GM12878 (cell line): ENCODE data around the gene GOLIM4. TPM values are rescaled to one million over a fixed set of nuclear protein-coding genes. Genes with fewer than 3 reads are reported as not detected.
A peak's percentile ranks its signal among the peaks of the same experiment; 100 is the strongest.

Experiments
- ATAC-seq: fragments of 200-7000 bp; cut with Tn5 transposase; 3 replicates; pipeline ENCODE4 v1.9.1; 2020; ENCODE audit warnings: mild to moderate bottlenecking, moderate library complexity
- Bru-seq: library from RNA; stranded (reverse); fragments of 400-500 nt; gene quantifications from one replicate; lab custom pipeline; 2021; lab: Mats Ljungman, UMichigan
- BruChase-seq, 2 experiments: library from RNA; stranded (reverse); fragments of 400-500 nt; gene quantifications; one replicate each; lab custom pipeline; 2021; lab: Mats Ljungman, UMichigan
- BruUV-seq: library from RNA; stranded (reverse); fragments of 400-500 nt; replicated peaks from 2 replicates; lab custom pipeline; 2021; lab: Mats Ljungman, UMichigan
- CTCF ChIA-PET: fragments of 300-600 bp; sonication (Branson Sonifier 250); formaldehyde crosslinking; extraction: SDS; loops from one replicate; lab custom pipeline; 2021; ENCODE audit warnings: inconsistent platforms; lab: Yijun Ruan, JAX
- POLR2A ChIA-PET: fragments of 350-600 bp; formaldehyde crosslinking; extraction: SDS; loops from one replicate; lab custom pipeline; 2021; ENCODE audit warnings: inconsistent platforms; lab: Charles Lee
- RAD21 ChIA-PET: fragments of 300-600 bp; sonication (Branson Sonifier 250); formaldehyde crosslinking; loops from one replicate; lab custom pipeline; 2023; ENCODE audit warnings: antibody characterized with exemption; ENCODE audit not compliant: unreplicated experiment; lab: Charles Lee
- SMC1A ChIA-PET: fragments of 300-600 bp; sonication (Branson Sonifier 250); formaldehyde crosslinking; loops from one replicate; lab custom pipeline; 2023; ENCODE audit not compliant: unreplicated experiment, uncharacterized antibody; lab: Charles Lee
- DNase-seq: peaks from one replicate; pipeline ENCODE4 v3.0.0-alpha.2; 2011; ENCODE audit warnings: low read depth, low spot score
- FAIRE-seq: peaks from 3 replicates; lab custom pipeline; 2011; peaks lifted over from hg19 to GRCh38; lab: Jason Lieb, UNC
- H2AFZ ChIP-seq: 2 replicates; pipeline ENCODE4 v1.6.0; 2011; ENCODE audit warnings: low read depth, low read length, control low read depth; ENCODE audit not compliant: control insufficient read depth
- H3K27ac ChIP-seq: 2 replicates; pipeline ENCODE4 v1.5.1; 2011; ENCODE audit warnings: control low read depth; ENCODE audit not compliant: control insufficient read depth, insufficient read depth
- H3K27me3 ChIP-seq, 2 experiments: replicated peaks in 1 of 2; 2 replicates each; pipeline versions ENCODE4 v1.6.0 to v1.6.1; 2011; ENCODE audit warnings: low read length in 1 of 2; ENCODE audit not compliant: control insufficient read depth in 2 of 2, insufficient read depth in 2 of 2
- H3K36me3 ChIP-seq, 2 experiments: 2 replicates each; pipeline ENCODE4 v1.5.1; 2011; ENCODE audit warnings: low read length in 1 of 2; ENCODE audit not compliant: control insufficient read depth in 2 of 2, insufficient read depth in 2 of 2
- H3K4me1 ChIP-seq: 2 replicates; pipeline ENCODE4 v1.6.1; 2011; ENCODE audit warnings: mild to moderate bottlenecking, low read length, moderate library complexity, mixed read lengths; ENCODE audit not compliant: control insufficient read depth, insufficient read depth
- H3K4me2 ChIP-seq: 2 replicates; pipeline ENCODE4 v1.6.0; 2011; ENCODE audit warnings: control low read depth; ENCODE audit not compliant: control insufficient read depth, insufficient read depth
- H3K4me3 ChIP-seq: fragments of 200-600 bp; sonication (generic); 2 replicates; pipeline ENCODE4 v1.5.1; 2016
- H3K79me2 ChIP-seq: 2 replicates; pipeline ENCODE4 v1.6.0; 2011; ENCODE audit warnings: low read length; ENCODE audit not compliant: control insufficient read depth, insufficient read depth
- H3K9ac ChIP-seq: 2 replicates; pipeline ENCODE4 v1.8.0; 2011; ENCODE audit warnings: low read length, control low read depth, mixed read lengths; ENCODE audit not compliant: control insufficient read depth, insufficient read depth
- H3K9me3 ChIP-seq: replicated peaks from 3 replicates; pipeline ENCODE4 v1.5.1; 2011; ENCODE audit warnings: mild to moderate bottlenecking, low read length; ENCODE audit not compliant: control insufficient read depth, insufficient read depth
- H4K20me1 ChIP-seq: 2 replicates; pipeline ENCODE4 v1.6.0; 2011; ENCODE audit not compliant: control insufficient read depth, insufficient read depth
- ATF7 ChIP-seq: fragments of 450-650 bp; IDR thresholded peaks from 2 replicates; pipeline ENCODE4 v1.6.1; 2016; ENCODE audit warnings: low read depth, mild to moderate bottlenecking
- CTCF ChIP-seq, 3 experiments: IDR thresholded peaks in 2 of 3; conservative IDR thresholded peaks in 1 of 3; 2 replicates each; pipeline ENCODE4 v1.5.1; 2011; ENCODE audit warnings: low read depth in 3 of 3, low read length in 3 of 3, mild to moderate bottlenecking in 3 of 3, control low read depth in 2 of 3, moderate library complexity in 2 of 3, inconsistent platforms in 1 of 3, mixed read lengths in 1 of 3; ENCODE audit not compliant: control insufficient read depth in 2 of 3, insufficient read depth in 1 of 3; ENCODE audit errors: extremely low read depth in 1 of 3
- NR2C1 ChIP-seq: fragments of 450-650 bp; IDR thresholded peaks from 2 replicates; pipeline ENCODE4 v1.6.1; 2017; ENCODE audit warnings: antibody characterized with exemption, mild to moderate bottlenecking, moderate library complexity
- RBBP5 ChIP-seq: fragments of 200-600 bp; sonication (generic); conservative IDR thresholded peaks from 2 replicates; pipeline ENCODE4 v1.6.1; 2016
- SREBF1 ChIP-seq: IDR thresholded peaks from 2 replicates; pipeline ENCODE4 v1.6.1; 2012; ENCODE audit warnings: mild to moderate bottlenecking, low read length
- WGBS: methylation state at CpG from one replicate; pipeline ENCODE4 v1.1.6; 2016; ENCODE audit warnings: low lambda C conversion rate; ENCODE audit not compliant: insufficient replicate concordance, insufficient coverage; ENCODE audit errors: missing lambda C conversion rate; 5-methylcytosine and 5-hydroxymethylcytosine counted together
- in situ Hi-C: fragments of 300-500 bp; cut with MboI; formaldehyde crosslinking; loops from 9 replicates; pipeline ENCODE4 v1.14.3; 2018; ENCODE audit warnings: mixed read lengths
- intact Hi-C: fragments of 100-400 bp; cut with micrococcal nuclease; formaldehyde crosslinking; loops from one replicate; pipeline ENCODE4 v1.14.2; 2022; ENCODE audit not compliant: unreplicated experiment
- long read RNA-seq, 2 experiments: library from polyadenylated mRNA; unstranded; transcript quantifications; one replicate each; pipeline ENCODE4 v2.0.0, GENCODE V29; 2019 to 2020
- polyA minus RNA-seq, 3 experiments: library from RNA; depleted of rRNA, polyadenylated mRNA; stranded (reverse); fragments of >200 nt; gene quantifications; 2 replicates each; pipeline ENCODE4 v1.2.3, GENCODE V29; 2011
- polyA plus RNA-seq, 11 experiments: library from polyadenylated mRNA; depleted of rRNA in 4 of 11; unstranded in 6 of 11; stranded (reverse) in 5 of 11; fragments of >200 nt; fragmentation: Nextera tagmentation in 4 of 11; fragmentation: Illumina TruSeq in 1 of 11; extraction: Ambion mirVana in 4 of 11; extraction: Trizol in 1 of 11; gene quantifications; 1 replicate in 1 of 11; 2 replicates in 10 of 11; pipeline versions ENCODE4 v1.2.1 to v1.2.3, GENCODE V29; 2011 to 2016; ENCODE audit warnings: inconsistent platforms in 2 of 11, missing spikeins in 2 of 11, low read depth in 1 of 11
- total RNA-seq, 4 experiments: library from RNA; depleted of rRNA in 3 of 4; stranded (reverse); fragments of >200 nt in 3 of 4; fragmentation: Illumina TruSeq in 1 of 4; extraction: Trizol in 1 of 4; gene quantifications; 2 replicates each; pipeline versions ENCODE4 v1.2.1 to v1.2.3, GENCODE V29; 2013 to 2021
- TF ChIP-seq, protein P1 (sequence below): fragments of 450-650 bp; IDR thresholded peaks from 2 replicates; pipeline ENCODE4 v1.6.1; 2017; ENCODE audit warnings: low read depth, mild to moderate bottlenecking, moderate library complexity
- TF ChIP-seq, protein P2 (sequence below): fragments of 150-350 bp; IDR thresholded peaks from 2 replicates; pipeline ENCODE4 v1.6.1; 2016; ENCODE audit warnings: low read depth, low read length

The GOLIM4 gene, protein sequence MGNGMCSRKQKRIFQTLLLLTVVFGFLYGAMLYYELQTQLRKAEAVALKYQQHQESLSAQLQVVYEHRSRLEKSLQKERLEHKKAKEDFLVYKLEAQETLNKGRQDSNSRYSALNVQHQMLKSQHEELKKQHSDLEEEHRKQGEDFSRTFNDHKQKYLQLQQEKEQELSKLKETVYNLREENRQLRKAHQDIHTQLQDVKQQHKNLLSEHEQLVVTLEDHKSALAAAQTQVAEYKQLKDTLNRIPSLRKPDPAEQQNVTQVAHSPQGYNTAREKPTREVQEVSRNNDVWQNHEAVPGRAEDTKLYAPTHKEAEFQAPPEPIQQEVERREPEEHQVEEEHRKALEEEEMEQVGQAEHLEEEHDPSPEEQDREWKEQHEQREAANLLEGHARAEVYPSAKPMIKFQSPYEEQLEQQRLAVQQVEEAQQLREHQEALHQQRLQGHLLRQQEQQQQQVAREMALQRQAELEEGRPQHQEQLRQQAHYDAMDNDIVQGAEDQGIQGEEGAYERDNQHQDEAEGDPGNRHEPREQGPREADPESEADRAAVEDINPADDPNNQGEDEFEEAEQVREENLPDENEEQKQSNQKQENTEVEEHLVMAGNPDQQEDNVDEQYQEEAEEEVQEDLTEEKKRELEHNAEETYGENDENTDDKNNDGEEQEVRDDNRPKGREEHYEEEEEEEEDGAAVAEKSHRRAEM
- 42.8 and 52.3 TPM in 2 replicates for total RNA-seq (2013; cell fraction: nucleolus; rRNA removed)
- 19.4 and 22.0 TPM in 2 replicates for total RNA-seq (2014; rRNA removed)
- total RNA-seq (2014; rRNA removed; fragmentation: Illumina TruSeq; extraction: Trizol) = 25.2 and 26.2 TPM in 2 replicates
- 19.3 and 20.1 TPM in 2 replicates for total RNA-seq (2021)
- polyA plus RNA-seq (2011; ENCODE audit: low read depth) = 6.4 TPM
- polyA plus RNA-seq (2011; rRNA removed) = 11.7 and 12.9 TPM in 2 replicates
- polyA plus RNA-seq (2011; cell fraction: cytosol; rRNA removed) = 9.0 and 12.2 TPM in 2 replicates
- polyA plus RNA-seq (2011; cell fraction: nucleus; rRNA removed) = 12.0 and 16.4 TPM in 2 replicates
- 9.6 and 12.5 TPM in 2 replicates for polyA plus RNA-seq (2012)
- 24.2 and 24.6 TPM in 2 replicates for polyA plus RNA-seq (2014; fragmentation: Illumina TruSeq; extraction: Trizol)
- 10 to 100 TPM; 11.1 to 14.6 TPM for polyA plus RNA-seq (2014; fragmentation: Nextera tagmentation; extraction: Ambion mirVana)
- polyA plus RNA-seq (2014; rRNA removed) = 14.4 TPM in 2 replicates
- polyA plus RNA-seq (2016; fragmentation: Nextera tagmentation; extraction: Ambion mirVana) = 10 to 100 TPM; 26.6 to 32.4 TPM
- polyA minus RNA-seq (2011; rRNA and poly(A)+ RNA removed) = 15.4 and 25.7 TPM in 2 replicates
- 10.0 and 15.3 TPM in 2 replicates for polyA minus RNA-seq (2011; cell fraction: cytosol; rRNA and poly(A)+ RNA removed)
- polyA minus RNA-seq (2011; cell fraction: nucleus; rRNA and poly(A)+ RNA removed) = 12.0 and 26.5 TPM in 2 replicates
- Bru-seq, nascent RNA = percentile 73 among the genes with signal in this experiment
- BruChase-seq, experiment 1, labeled RNA remaining after a 6-hour chase = percentile 75 among the genes with signal in this experiment
- percentile 79 among the genes with signal in this experiment for BruChase-seq, experiment 2, labeled RNA remaining after a 2-hour chase
- long read RNA-seq, experiment 1, partial matches to known transcripts = 3 of 21 reads
- long read RNA-seq, experiment 1, other reads (novel, unspliced or antisense) = 17 of 21 reads
- long read RNA-seq, experiment 2, partial matches to known transcripts = 30 of 36 reads
- long read RNA-seq, experiment 2, other reads (novel, unspliced or antisense) = 5 of 36 reads

DNA sequence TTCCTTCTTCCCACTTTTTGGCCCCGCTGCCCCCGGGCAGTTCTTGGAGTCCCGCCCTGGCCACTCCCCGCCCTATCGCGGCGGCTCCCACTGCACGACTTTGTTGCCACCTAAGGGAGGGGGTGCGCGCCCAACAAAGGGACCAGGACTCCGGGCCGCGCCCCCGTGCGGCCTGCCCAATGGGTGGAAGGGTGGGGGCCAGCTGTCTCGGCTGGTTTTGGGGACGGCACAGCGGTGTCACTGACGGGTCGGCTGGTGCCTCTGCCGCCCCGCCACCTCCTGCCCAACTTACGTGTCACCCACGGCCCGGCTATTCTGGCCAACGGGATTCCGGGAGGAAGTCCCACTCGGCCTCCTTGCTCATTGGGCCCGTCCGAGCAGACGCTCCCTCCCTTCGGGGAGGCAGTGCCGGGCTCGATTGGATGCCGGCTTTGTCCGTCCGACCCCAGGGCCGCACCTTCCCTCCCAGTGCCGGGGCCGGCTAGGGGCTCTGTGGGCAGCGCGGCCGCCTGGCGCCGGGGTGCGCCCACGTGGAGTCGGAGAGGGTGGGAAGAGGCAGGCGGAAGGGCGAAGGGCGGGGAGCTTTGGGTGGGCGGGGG is at the start of gene GOLIM4:
Gene GOLIM4, minus strand, starts transcription at position 314 of the 599 bp plus-strand sequence. CDS start 639 bp downstream, outside the sequence.
- Histone ChIP-seq H2AFZ (peak within 1 kb of the TSS; percentile 97), H3K4me1 (no peaks in the 10 kb centered on the region), H3K79me2 (peaks cover 42% of the 10 kb centered on the region), H3K9ac (peak within 1 kb of the TSS; percentile 68), H3K36me3 (no peaks in the 10 kb centered on the region), H3K27me3 (no peaks in the 10 kb centered on the region), H3K4me2 (peak within 1 kb of the TSS; percentile 95), H3K4me3 (peak within 1 kb of the TSS; percentile 76), H3K9me3 (no peaks in the 10 kb centered on the region), H4K20me1 (no peaks in the 10 kb centered on the region), H3K27ac (peak within 1 kb of the TSS; percentile 81)
- BruUV-seq = no TSS peak
- ChIA-PET CTCF (interaction anchor here (0.5 to 2.9 kb wide), 8 partner anchors 9 to 1025 kb away, joined by 3 to 17 read pairs (median 6); no protein-coding TSS in a partner anchor), RAD21 (interaction anchor here (0.6 to 3.2 kb wide), 5 partner anchors 30 to 366 kb away, joined by 3 to 26 read pairs (median 4); no protein-coding TSS in a partner anchor), POLR2A (interaction anchor here (0.6 to 2.4 kb wide), 2 partner anchors 35 to 44 kb away, joined by 3 to 8 read pairs; no protein-coding TSS in a partner anchor), SMC1A (interaction anchor here (1.0 to 2.9 kb wide), 8 partner anchors 9 to 74 kb away, joined by 3 to 30 read pairs (median 6); no protein-coding TSS in a partner anchor)
- WGBS = under 1% methylated on average over 33 of the region's 52 CpGs
- in situ Hi-C loops = no loop called here
- peak; percentile 77 for FAIRE-seq
- DNase-seq = peak; percentile 90
- peak; percentile 90 for ATAC-seq
- intact Hi-C loops = loop anchor here (1.0 to 10.0 kb wide), 6 partner anchors 10 to 361 kb away; partner anchors contain the start of genes PDCD10 and SERPINI1
- TF ChIP-seq RBBP5 (no peak; the same call in 1 of the 2 replicates), NR2C1 (no peak), ATF7 (no peak), CTCF (IDR thresholded peaks at IDR 0.05 in 2 of 3, conservative IDR thresholded peaks at IDR 0.05 in 1 of 3; ENCODE audit: control insufficient read depth in 2 of 3, extremely low read depth in 1 of 3, insufficient read depth in 1 of 3, low read depth in 3 of 3, low read length in 3 of 3) (0 out of 6 replicates have a peak, but pooled peaks of 2 of the 3 experiments have one; percentile 1 to 7), SREBF1 (no peak)
- TF ChIP-seq, protein P1, sequence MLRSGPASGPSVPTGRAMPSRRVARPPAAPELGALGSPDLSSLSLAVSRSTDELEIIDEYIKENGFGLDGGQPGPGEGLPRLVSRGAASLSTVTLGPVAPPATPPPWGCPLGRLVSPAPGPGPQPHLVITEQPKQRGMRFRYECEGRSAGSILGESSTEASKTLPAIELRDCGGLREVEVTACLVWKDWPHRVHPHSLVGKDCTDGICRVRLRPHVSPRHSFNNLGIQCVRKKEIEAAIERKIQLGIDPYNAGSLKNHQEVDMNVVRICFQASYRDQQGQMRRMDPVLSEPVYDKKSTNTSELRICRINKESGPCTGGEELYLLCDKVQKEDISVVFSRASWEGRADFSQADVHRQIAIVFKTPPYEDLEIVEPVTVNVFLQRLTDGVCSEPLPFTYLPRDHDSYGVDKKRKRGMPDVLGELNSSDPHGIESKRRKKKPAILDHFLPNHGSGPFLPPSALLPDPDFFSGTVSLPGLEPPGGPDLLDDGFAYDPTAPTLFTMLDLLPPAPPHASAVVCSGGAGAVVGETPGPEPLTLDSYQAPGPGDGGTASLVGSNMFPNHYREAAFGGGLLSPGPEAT = no peak
- TF ChIP-seq, protein P2, sequence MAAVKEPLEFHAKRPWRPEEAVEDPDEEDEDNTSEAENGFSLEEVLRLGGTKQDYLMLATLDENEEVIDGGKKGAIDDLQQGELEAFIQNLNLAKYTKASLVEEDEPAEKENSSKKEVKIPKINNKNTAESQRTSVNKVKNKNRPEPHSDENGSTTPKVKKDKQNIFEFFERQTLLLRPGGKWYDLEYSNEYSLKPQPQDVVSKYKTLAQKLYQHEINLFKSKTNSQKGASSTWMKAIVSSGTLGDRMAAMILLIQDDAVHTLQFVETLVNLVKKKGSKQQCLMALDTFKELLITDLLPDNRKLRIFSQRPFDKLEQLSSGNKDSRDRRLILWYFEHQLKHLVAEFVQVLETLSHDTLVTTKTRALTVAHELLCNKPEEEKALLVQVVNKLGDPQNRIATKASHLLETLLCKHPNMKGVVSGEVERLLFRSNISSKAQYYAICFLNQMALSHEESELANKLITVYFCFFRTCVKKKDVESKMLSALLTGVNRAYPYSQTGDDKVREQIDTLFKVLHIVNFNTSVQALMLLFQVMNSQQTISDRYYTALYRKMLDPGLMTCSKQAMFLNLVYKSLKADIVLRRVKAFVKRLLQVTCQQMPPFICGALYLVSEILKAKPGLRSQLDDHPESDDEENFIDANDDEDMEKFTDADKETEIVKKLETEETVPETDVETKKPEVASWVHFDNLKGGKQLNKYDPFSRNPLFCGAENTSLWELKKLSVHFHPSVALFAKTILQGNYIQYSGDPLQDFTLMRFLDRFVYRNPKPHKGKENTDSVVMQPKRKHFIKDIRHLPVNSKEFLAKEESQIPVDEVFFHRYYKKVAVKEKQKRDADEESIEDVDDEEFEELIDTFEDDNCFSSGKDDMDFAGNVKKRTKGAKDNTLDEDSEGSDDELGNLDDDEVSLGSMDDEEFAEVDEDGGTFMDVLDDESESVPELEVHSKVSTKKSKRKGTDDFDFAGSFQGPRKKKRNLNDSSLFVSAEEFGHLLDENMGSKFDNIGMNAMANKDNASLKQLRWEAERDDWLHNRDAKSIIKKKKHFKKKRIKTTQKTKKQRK = no peak
